Endothelial cell of umbilical vein (primary cell): ENCODE measurements around the gene DTX3L. TPM values are rescaled to one million over a fixed set of nuclear protein-coding genes. Genes with fewer than 3 reads are reported as not detected.

Experiments
- BruUV-seq: library from RNA; stranded (reverse); fragments of 400-500 nt; replicated peaks from 2 replicates; lab custom pipeline; 2021; lab: Mats Ljungman, UMichigan
- CTCF ChIA-PET: fragments of 300-600, 350-600 bp; sonication (Branson Sonifier 250); formaldehyde crosslinking; loops from one replicate; lab custom pipeline; 2021; ENCODE audit warnings: antibody characterized with exemption, inconsistent platforms; lab: Charles Lee
- POLR2A ChIA-PET: fragments of 300-600, 350-600 bp; sonication (Branson Sonifier 250); formaldehyde crosslinking; loops from one replicate; lab custom pipeline; 2021; ENCODE audit warnings: antibody characterized with exemption, inconsistent platforms; lab: Charles Lee
- DNase-seq: peaks from one replicate; pipeline ENCODE4 v3.0.0-alpha.2; 2011; ENCODE audit warnings: low read depth, low spot score
- FAIRE-seq: peaks from 2 replicates; lab custom pipeline; 2011; peaks lifted over from hg19 to GRCh38; lab: Jason Lieb, UNC
- H2AFZ ChIP-seq: 2 replicates; pipeline ENCODE4 v1.6.0; 2012; ENCODE audit warnings: low read depth, low read length, control low read depth, inconsistent platforms
- H3K27ac ChIP-seq: 2 replicates; pipeline ENCODE4 v1.5.1; 2011; ENCODE audit warnings: low read depth, mild to moderate bottlenecking, control low read depth, low read length, moderate library complexity; ENCODE audit not compliant: insufficient read depth
- H3K27me3 ChIP-seq, 2 experiments: 2 replicates each; pipeline versions ENCODE4 v1.6.0 to v1.6.1; 2011; ENCODE audit warnings: low read length in 2 of 2, mixed read lengths in 1 of 2; ENCODE audit not compliant: control insufficient read depth in 2 of 2, insufficient read depth in 2 of 2
- H3K36me3 ChIP-seq, 2 experiments: 2 replicates in 1 of 2; 3 replicates in 1 of 2; pipeline ENCODE4 v1.5.1; 2011; ENCODE audit warnings: low read length in 2 of 2, mild to moderate bottlenecking in 1 of 2, moderate library complexity in 1 of 2; ENCODE audit not compliant: control insufficient read depth in 2 of 2, insufficient read depth in 2 of 2; ENCODE audit errors: extremely low read depth in 1 of 2
- H3K4me1 ChIP-seq: 3 replicates; pipeline ENCODE4 v1.5.1; 2011; ENCODE audit warnings: mild to moderate bottlenecking, low read length; ENCODE audit not compliant: control insufficient read depth, insufficient read depth; ENCODE audit errors: extremely low read depth
- H3K4me2 ChIP-seq: 2 replicates; pipeline ENCODE4 v1.6.1; 2011; ENCODE audit warnings: low read length, control low read depth, mixed read lengths; ENCODE audit not compliant: insufficient read depth
- H3K4me3 ChIP-seq, 3 experiments: fragments of 200-600 bp in 1 of 3; sonication (generic), shearing (Covaris generic) in 1 of 3; replicated peaks in 1 of 3; 2 replicates each; pipeline ENCODE4 v1.5.1; 2011 to 2016; ENCODE audit warnings: control low read depth in 3 of 3, low read length in 3 of 3, mild to moderate bottlenecking in 2 of 3, inconsistent platforms in 1 of 3, low read depth in 1 of 3, moderate library complexity in 1 of 3; ENCODE audit not compliant: insufficient read depth in 1 of 3
- H3K79me2 ChIP-seq: 2 replicates; pipeline ENCODE4 v1.6.0; 2012; ENCODE audit warnings: low read length, inconsistent platforms; ENCODE audit not compliant: control insufficient read depth, insufficient read depth
- H3K9ac ChIP-seq: replicated peaks from 2 replicates; pipeline ENCODE3; 2011; ENCODE audit warnings: low read length, control low read depth; ENCODE audit not compliant: insufficient read depth; ENCODE audit errors: extremely low read depth
- H3K9me1 ChIP-seq: replicated peaks from 3 replicates; pipeline ENCODE4 v1.6.0; 2011; ENCODE audit warnings: mild to moderate bottlenecking, low read length; ENCODE audit not compliant: control insufficient read depth, insufficient read depth; ENCODE audit errors: extremely low read depth
- H3K9me3 ChIP-seq: replicated peaks from 2 replicates; pipeline ENCODE4 v1.5.1; 2012; ENCODE audit warnings: low read length, inconsistent platforms; ENCODE audit not compliant: control insufficient read depth, insufficient read depth
- H4K20me1 ChIP-seq: replicated peaks from 2 replicates; pipeline ENCODE3; 2011; ENCODE audit warnings: mild to moderate bottlenecking, low read length; ENCODE audit not compliant: control insufficient read depth, insufficient read depth; ENCODE audit errors: extremely low read depth
- CTCF ChIP-seq, 2 donors: IDR thresholded peaks; 1 replicate in 1 of 2; 2 replicates in 1 of 2; pipeline ENCODE4 v1.5.1; 2011; ENCODE audit warnings: low read length in 2 of 2, mild to moderate bottlenecking in 2 of 2, moderate library complexity in 2 of 2, control low read depth in 1 of 2, inconsistent platforms in 1 of 2, low read depth in 1 of 2; ENCODE audit not compliant: insufficient read depth in 1 of 2; ENCODE audit errors: extremely low read depth in 1 of 2
- EZH2 ChIP-seq: IDR thresholded peaks from 2 replicates; pipeline ENCODE4 v1.6.1; 2012; ENCODE audit warnings: borderline replicate concordance, low read depth, mild to moderate bottlenecking, moderate library complexity, low read length, inconsistent platforms; ENCODE audit not compliant: severe bottlenecking
- FOS ChIP-seq: IDR thresholded peaks from 2 replicates; pipeline ENCODE4 v1.6.1; 2011; ENCODE audit warnings: mild to moderate bottlenecking, low read length, moderate library complexity, borderline replicate concordance; ENCODE audit not compliant: insufficient read depth
- GATA2 ChIP-seq: IDR thresholded peaks from 2 replicates; pipeline ENCODE4 v1.7.0; 2011; ENCODE audit warnings: low read depth, mild to moderate bottlenecking, moderate library complexity, mixed read lengths, low read length; ENCODE audit not compliant: insufficient read length, insufficient read depth
- JUN ChIP-seq: IDR thresholded peaks from 2 replicates; pipeline ENCODE4 v1.6.1; 2011; ENCODE audit warnings: borderline replicate concordance, low read depth; ENCODE audit not compliant: insufficient read length, insufficient read depth
- MYC ChIP-seq: IDR thresholded peaks from one replicate; pipeline ENCODE4 v1.6.1; 2011; ENCODE audit warnings: mild to moderate bottlenecking, low read depth, low read length
- POLR2A ChIP-seq: IDR thresholded peaks from 2 replicates; pipeline ENCODE4 v1.6.1; 2012; ENCODE audit warnings: low read depth, mild to moderate bottlenecking, control low read depth, low read length
- POLR2AphosphoS5 ChIP-seq: IDR thresholded peaks from 2 replicates; pipeline ENCODE4 v1.6.1; 2012; ENCODE audit warnings: low read depth, mild to moderate bottlenecking, control low read depth, low read length, moderate library complexity; ENCODE audit not compliant: insufficient read depth
- dilution Hi-C: fragments of 300-500 bp; cut with MboI; formaldehyde crosslinking; loops from one replicate; pipeline ENCODE4 v1.15.0; 2019; ENCODE audit warnings: low sequenced_read_pairs; ENCODE audit not compliant: extremely low pct_ligation_motif_present
- intact Hi-C: fragments of 100-400 bp; cut with micrococcal nuclease; formaldehyde crosslinking; loops from one replicate; pipeline ENCODE4 v1.10.0; 2022
- polyA plus RNA-seq, 4 experiments: library from polyadenylated mRNA; depleted of rRNA in 3 of 4; stranded (reverse) in 3 of 4; unstranded in 1 of 4; fragments of >200 nt; gene quantifications; 2 replicates each; pipeline versions ENCODE4 v1.2.1 to v1.2.3, GENCODE V29; 2011 to 2012; ENCODE audit warnings: missing spikeins in 1 of 4
- total RNA-seq: library from RNA; stranded (reverse); gene quantifications from 2 replicates; pipeline ENCODE4 v1.2.3, GENCODE V29; 2021
- TF ChIP-seq, protein P1 (sequence below): IDR thresholded peaks from 2 replicates; pipeline ENCODE4 v1.6.1; 2011; ENCODE audit not compliant: insufficient read depth, insufficient read length

The DTX3L gene
- total and polyA plus RNA-seq, 2 donors (not counting 3 experiments of a cell fraction or from before 2014, with no cell fraction given): 3.2 to 20.5 TPM

- Histone ChIP-seq H3K4me1 (no peaks in the 10 kb centered on the region), H3K36me3 (no peaks in the 10 kb centered on the region), H3K27ac (no peak overlapping the region), H3K9ac (no peak overlapping the region), H2AFZ (no peak overlapping the region), H3K27me3 (peaks cover 1 to 8% of the 10 kb centered on the region in 2 experiments), H4K20me1 (no peaks in the 10 kb centered on the region), H3K9me3 (no peaks in the 10 kb centered on the region), H3K9me1 (no peaks in the 10 kb centered on the region), H3K79me2 (no peaks in the 10 kb centered on the region), H3K4me2 (no peak overlapping the region), H3K4me3 (no peak overlapping the region)
- dilution Hi-C loops (no loop called here), intact Hi-C loops (no loop called here)
- ChIA-PET POLR2A (no interaction called here), CTCF (no interaction called here)
- FAIRE-seq (no peak), DNase-seq (no peak)
- BruUV-seq: no TSS peak
- TF ChIP-seq JUN: no peak
- TF ChIP-seq, protein P1, sequence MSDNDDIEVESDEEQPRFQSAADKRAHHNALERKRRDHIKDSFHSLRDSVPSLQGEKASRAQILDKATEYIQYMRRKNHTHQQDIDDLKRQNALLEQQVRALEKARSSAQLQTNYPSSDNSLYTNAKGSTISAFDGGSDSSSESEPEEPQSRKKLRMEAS: no peak
- no peak for TF ChIP-seq FOS
- no peak for TF ChIP-seq POLR2A
- no peak for TF ChIP-seq EZH2
- TF ChIP-seq POLR2AphosphoS5: no peak
- no peak for TF ChIP-seq GATA2
- TF ChIP-seq CTCF (IDR thresholded peaks at IDR 0.05; ENCODE audit: extremely low read depth in 1 of 2, insufficient read depth in 1 of 2, low read depth in 1 of 2, low read length in 2 of 2): no peak
- no peak for TF ChIP-seq MYC
Observed at GRCh38 chr3:122520861-122521260, 43.3 kb upstream of the DTX3L start.
